Measurements from ENCODE around the gene KIAA0319L.
"Not testable (repeated sequence)": the region's sequence is repeated elsewhere in the genome, so short reads cannot be mapped to it uniquely, and the experiment has no call there.

KIAA0319L gene

GRCh38 chr1:35481229-35481628 is 76.0 kb downstream of the KIAA0319L start:
- no peak for DNase-seq

GRCh38 chr1:35477870-35478269 is 79.3 kb downstream of the KIAA0319L start:
- DNase-seq = no peak

GRCh38 chr1:35475856-35476674 is 81.1 kb downstream of the KIAA0319L start:
- no peak for DNase-seq

DNA sequence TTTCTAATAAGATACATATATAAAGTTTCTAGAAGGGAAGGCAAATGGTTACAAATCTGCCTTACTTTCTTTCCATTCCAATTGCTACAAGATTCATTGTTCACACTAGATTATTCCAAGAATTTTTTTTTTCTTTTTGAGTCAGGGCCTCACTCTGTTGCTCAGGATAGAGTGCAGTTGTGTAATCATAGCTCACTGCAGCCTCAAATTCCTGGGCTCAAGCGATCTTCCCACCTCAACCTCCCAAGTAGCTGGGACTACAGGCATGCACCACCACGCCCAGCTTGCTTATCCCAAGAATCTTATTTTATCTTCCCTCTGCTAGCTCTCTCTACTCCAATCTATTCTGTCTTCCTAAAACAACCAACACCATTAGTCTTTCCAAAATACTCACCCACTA is 81.8 kb downstream of the KIAA0319L start:
- DNase-seq = no peak

DNA sequence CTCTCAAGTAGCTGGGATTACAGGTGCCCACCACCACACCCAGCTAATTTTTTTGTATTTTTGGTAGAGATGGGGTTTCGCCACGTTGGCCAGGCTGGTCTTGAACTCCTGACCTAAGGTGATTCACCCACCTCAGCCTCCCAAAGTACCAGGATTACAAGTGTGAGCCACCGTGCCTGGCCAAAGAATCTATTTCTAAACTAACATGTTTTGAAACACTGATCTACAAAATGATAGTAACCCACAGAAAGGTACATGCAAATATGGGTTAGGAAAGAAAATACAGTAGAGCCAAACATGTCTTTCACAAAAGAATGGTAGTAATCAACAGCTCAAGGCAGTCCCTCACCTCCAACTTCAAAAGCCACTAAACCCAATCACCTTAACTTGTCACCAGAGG is 84.0 kb downstream of the KIAA0319L start:
- not testable (repeated sequence) for DNase-seq

GRCh38 chr1:35470977-35471613 is 86.1 kb downstream of the KIAA0319L start:
- DNase-seq = no peak

DNA sequence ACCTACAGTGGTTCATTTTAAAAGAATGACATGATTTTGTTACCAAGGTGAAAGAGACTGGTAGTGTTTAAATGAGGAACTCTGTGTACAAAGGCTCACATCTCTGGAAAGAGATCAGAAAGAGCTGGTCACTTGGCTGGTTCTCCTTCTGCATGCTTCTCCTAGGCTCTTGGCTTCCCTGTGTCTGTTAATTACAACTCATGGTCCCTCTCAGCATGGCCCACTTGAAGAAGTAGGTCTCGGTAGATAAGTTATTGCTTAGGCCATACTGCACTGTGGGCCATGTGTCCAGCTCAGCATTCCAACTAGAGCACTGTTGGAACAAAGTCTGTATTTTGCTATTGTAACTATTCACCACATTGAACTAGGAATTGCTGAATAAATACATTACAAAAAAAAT is 91.1 kb downstream of the KIAA0319L start:
- no peak for DNase-seq

DNA sequence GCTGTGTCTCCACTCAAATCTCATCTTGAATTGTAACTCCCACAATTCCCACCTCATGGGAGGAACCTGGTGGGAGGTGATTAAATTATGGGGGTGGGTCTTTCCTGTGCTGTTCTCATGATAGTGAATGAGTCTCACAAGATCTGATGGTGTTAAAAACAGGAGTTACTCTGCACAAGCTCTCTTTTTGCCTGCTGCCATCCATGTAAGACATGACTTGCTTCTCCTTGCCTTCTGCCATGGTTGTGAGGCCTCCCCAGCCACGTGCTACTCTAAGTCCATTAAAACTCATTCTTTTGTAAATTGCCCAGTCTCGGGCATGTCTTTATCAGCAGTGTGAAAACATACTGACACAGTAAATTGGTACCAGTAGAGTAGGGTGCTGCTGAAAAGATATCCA is 93.5 kb downstream of the KIAA0319L start:
- not testable (repeated sequence) for DNase-seq

DNA sequence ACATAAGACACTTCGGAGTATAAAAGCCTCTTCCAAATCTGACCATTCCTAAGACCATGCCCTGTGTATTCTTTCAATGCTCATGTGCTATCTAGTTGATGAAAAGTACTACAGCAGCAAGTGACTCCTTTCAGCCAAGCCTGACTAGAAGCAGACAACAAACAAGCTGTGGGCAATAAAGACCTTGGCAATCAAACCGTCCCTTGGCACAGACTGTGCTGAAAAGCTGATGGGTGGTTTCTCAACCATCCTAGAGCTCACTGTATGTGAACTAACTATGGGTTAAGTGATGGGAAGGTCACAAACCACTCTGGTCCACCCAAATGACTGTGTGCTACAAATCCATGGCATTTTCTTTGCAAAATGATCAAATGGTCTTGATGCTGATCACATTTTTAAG is 94.0 kb downstream of the KIAA0319L start:
- no peak for DNase-seq

- no peak for DNase-seq
Measured at GRCh38 chr1:35461966-35462651, 95.1 kb downstream of the KIAA0319L start.

GRCh38 chr1:35460796-35461195 is 96.4 kb downstream of the KIAA0319L start:
- DNase-seq = no peak

DNA sequence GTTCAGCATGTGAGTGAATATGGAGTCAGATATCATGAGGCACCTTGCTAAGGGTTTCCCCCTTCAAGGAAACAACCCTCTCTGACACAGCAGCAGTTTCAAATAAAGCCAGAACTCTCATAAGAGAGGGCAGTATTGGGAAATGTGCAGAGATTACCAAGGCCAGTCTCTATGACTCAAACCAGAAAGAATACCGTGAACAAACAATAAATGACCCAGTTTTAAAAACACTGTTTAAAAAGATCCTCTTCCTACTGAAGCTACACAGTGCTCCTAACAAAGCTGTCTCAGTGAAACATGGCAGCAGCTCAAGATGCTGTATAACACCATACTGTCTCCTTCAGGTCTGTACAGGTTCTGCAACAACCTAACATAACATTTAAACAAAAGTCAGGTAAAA is 102.6 kb downstream of the KIAA0319L start:
- peak; percentile 39 to 49 for DNase-seq

DNA sequence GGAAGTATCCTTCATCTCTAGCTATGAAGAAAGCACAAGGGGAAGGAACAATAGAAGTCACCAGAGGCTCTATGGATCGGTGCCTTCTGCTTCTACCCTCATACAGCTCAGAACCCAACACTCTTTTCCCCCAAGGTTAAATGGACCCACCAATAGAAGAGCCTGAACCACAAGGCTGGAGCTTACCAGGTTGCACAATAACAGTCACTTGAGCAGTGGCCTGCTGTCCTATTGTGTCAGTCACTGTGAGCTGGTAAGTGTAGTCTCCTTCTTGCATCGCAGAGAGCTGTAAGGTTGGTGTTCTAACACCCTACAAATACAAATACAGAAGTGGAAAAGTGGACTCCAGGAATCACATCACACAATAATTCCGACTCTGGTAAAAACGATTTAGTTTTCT is 103.0 kb downstream of the KIAA0319L start:
- peak; percentile 60 to 78 for DNase-seq

DNA sequence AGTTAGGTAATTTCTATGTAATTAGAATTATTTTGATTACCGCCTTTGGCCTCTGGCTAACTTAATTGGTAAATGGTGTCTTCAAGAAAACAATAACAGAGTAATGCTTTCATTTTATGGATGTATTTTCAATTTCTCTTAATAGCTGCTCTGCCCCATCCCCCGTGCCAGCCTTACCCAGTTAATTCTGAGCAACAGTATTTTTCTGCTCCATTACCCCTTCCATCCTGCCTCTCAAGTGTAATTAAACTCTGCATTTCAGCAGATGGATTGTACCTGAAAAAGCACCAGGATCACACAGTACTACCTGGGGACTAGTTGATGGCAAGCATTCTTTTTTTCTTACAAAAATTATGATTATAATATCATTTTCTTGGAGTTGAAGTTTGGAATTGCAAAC is 104.2 kb downstream of the KIAA0319L start:
- no peak for DNase-seq

DNA sequence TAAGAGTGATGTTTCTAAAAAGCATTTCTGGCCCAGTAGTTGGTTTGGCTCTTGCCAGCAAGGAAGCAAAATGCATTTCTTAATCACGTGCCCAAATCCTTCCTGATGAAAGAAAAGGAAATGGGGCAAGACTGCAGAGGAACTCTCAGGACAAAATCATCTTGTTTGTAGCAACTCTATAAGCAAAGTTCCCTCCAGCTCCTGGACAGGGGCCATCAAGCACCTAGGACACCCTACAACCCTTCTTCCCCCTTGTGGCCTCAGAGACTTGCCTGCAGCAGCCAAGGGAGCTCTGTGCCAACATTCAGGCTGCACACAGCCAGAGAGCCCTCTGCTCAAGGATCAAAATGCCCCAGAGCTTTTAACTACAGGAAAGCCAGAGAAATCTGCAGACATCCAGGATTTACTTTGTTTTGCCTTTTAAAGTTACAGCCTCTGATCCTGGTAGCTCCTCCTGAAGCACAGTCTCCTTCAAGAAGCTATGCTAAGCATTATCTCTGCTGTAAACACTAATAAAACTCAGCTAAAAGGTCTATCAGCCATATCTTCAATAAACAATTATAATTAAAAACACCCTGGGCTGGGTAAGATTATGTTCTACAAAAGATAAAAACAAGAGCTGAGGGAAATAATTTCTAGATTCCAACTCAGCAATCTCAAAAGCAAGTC is 105.0 kb downstream of the KIAA0319L start:
- DNase-seq = peak; percentile 97 to 98

DNA sequence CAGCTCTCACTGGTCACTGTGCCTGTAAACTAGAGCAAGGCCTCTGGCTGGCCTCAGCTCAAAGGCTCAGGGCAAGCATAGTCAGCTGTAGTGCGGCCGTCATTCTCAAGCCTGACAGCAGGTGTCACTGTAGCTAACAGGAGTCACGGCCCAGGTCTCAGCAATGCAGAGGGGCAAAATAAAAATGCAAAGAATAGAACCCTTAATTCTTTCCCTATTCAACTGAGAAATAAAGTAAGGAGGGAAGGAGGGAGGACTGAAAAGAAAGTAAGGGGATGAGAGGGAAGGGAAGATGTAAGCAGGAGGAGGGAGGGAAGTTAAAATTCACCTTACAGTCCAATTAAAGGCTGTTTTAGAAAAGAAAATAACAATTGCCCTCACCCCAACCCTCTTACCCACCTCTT is 106.1 kb downstream of the KIAA0319L start:
- peak; percentile 68 to 72 for DNase-seq

GRCh38 chr1:35449334-35450008 is 107.7 kb downstream of the KIAA0319L start:
- no peak for DNase-seq

DNA sequence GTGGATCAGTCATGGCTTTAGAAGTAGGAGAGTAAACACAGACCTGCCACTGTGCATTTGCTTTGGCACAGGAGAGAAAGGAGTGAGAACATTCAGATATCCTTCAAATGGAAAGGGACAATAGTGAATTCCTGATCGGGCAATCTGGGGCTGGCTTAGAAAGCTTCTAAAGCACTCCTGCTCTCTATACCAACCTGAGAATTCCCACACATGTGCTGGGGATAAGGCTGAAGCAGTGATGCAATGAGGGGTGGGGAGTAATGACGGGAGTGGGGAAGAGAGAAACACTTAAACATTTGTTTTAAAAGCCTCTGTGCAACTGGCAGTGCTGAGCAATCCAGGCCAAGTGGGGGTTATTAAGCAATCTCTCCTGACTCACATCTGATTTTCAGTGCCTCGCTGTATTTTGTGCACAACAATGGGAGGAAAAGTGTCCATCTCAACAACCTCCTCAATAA is 108.8 kb downstream of the KIAA0319L start:
- DNase-seq = peak; percentile 60 to 77

DNA sequence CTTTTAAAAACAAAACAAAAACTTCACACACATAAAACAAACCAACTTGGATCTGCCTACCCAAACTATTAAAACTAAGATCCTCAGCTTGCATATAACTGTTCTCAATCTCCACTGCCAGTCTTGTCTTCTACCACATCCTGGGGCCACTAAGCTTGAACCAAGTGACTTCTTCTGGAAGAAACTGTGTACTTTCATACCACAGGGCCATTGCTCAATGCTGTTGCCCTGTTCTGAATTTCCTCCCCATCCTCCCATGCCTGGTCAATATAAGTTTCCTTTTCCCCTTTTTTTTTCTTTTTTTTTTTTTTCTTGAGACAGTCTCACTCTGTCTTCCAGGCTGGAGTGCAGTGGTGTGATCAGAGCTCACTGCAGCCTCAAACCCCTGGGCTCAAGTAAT is 109.9 kb downstream of the KIAA0319L start:
- peak; percentile 79 to 82 for DNase-seq

DNA sequence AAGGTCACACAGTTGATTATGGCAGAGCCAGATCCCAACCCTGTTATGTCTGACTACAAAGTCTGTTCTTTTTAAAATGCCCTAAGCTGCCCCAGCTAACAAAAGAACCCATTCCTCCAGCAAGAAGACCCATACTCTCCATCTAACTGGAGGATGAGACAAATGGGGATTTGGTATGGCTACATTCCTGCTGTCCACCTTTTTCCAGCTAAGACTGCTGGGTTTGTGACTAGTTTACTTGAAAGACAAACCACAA is 112.8 kb downstream of the KIAA0319L start:
- no peak for DNase-seq

DNA sequence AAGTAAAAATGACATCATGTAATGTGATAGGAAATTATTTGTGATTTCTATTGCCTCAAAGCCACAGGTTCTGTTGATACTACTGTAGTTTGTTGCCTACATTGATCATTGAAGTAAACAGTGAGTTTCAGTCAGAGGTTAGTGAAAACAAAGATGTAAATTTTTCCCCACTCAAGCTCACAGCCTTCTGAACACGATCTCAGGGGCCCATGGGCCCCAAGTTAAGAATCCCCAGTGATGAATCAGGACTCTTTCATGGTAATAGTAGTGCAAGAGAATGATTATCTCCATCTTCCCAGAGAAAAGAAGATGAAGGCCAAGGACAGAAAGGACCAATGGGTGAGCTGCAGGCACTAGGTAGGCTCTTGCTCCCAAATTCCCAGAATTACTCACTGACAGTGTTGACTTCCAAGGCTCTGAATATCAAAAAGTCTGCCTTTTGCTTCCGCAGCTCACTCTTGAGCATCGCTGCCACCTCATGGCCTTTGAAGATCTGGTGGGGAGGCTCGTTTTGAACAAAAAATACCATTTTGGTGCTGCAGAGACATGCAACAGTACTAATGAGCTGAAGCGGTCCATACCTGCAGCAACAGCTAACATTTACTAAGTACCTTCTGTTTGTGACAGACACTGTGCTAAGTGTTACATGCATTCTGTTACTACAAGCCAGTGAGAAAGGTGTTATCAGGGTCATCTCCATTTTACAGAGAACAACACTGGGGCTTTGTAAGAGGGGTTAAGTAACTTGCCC is 113.3 kb downstream of the KIAA0319L start:
- DNase-seq = no peak

GRCh38 chr1:35442734-35443133 is 114.5 kb downstream of the KIAA0319L start:
- no peak for DNase-seq

Data from AML-193 (cell line).